Skeletal muscle tissue (tissue), 4 donors: ENCODE measurements around the gene NKAIN2. TPM values are rescaled to one million over a fixed set of nuclear protein-coding genes. Genes with fewer than 3 reads are reported as not detected.

Source experiments
- H3K27ac ChIP-seq: one replicate; pipeline ENCODE4 v1.7.0; 2013; ENCODE audit warnings: mild to moderate bottlenecking, low read depth, low read length, inconsistent platforms
- H3K27me3 ChIP-seq, 3 donors: one replicate each; pipeline ENCODE4 v1.7.0; 2013; ENCODE audit warnings: low read length in 3 of 3; ENCODE audit not compliant: control insufficient read depth in 3 of 3, insufficient read depth in 3 of 3
- H3K36me3 ChIP-seq, 3 donors: one replicate each; pipeline ENCODE4 v1.7.0; 2013; ENCODE audit warnings: low read length in 3 of 3; ENCODE audit not compliant: control insufficient read depth in 3 of 3, insufficient read depth in 3 of 3
- H3K4me1 ChIP-seq, 3 donors: one replicate each; pipeline ENCODE4 v1.7.0; 2013; ENCODE audit warnings: low read length in 3 of 3, mild to moderate bottlenecking in 3 of 3; ENCODE audit not compliant: control insufficient read depth in 3 of 3, insufficient read depth in 3 of 3
- H3K4me3 ChIP-seq, 3 donors: one replicate each; pipeline ENCODE4 v1.7.0; 2013; ENCODE audit warnings: low read length in 3 of 3
- H3K9ac ChIP-seq, 3 donors: one replicate each; pipeline ENCODE4 v1.7.0; 2013; ENCODE audit warnings: low read length in 3 of 3, mild to moderate bottlenecking in 3 of 3, moderate library complexity in 2 of 3, low read depth in 1 of 3
- H3K9me3 ChIP-seq, 3 donors: one replicate each; pipeline ENCODE4 v1.7.0; 2013; ENCODE audit warnings: low read length in 3 of 3; ENCODE audit not compliant: control insufficient read depth in 3 of 3
- total RNA-seq: library from RNA; depleted of rRNA; stranded (reverse); fragments of >200 nt; gene quantifications from one replicate; pipeline ENCODE4 v1.2.3, GENCODE V29; 2014
- donor health status: Osteomylitis.

NKAIN2 gene
- total RNA-seq, 1 donor from 2014 or later, result 3.1 TPM

- Histone ChIP-seq H3K36me3 (no peaks in the 10 kb centered on the region), H3K4me1 (no peaks in the 10 kb centered on the region), H3K27ac (no peak overlapping the region), H3K4me3 (no peak overlapping the region), H3K9ac (no peak overlapping the region), H3K9me3 (no peaks in the 10 kb centered on the region), H3K27me3 (no peaks in the 10 kb centered on the region)
These were observed 663.7 kb downstream of the NKAIN2 start for GRCh38 chr6:124467366-124467765.

- Histone ChIP-seq H3K9me3 (no peaks in the 10 kb centered on the region), H3K4me1 (no peaks in the 10 kb centered on the region), H3K4me3 (no peak overlapping the region), H3K27me3 (no peaks in the 10 kb centered on the region), H3K9ac (no peak overlapping the region), H3K36me3 (no peaks in the 10 kb centered on the region), H3K27ac (no peak overlapping the region)
These were observed 667.1 kb downstream of the NKAIN2 start for GRCh38 chr6:124470803-124471202.

GRCh38 chr6:124475176-124475575, 671.5 kb downstream of the NKAIN2 start:
- no peaks in the 10 kb centered on the region for H3K9me3 ChIP-seq
- no peaks in the 10 kb centered on the region for H3K36me3 ChIP-seq
- no peak overlapping the region for H3K9ac ChIP-seq
- H3K4me3 ChIP-seq, result no peak overlapping the region
- H3K27ac ChIP-seq, result no peak overlapping the region
- H3K27me3 ChIP-seq, result no peaks in the 10 kb centered on the region
- H3K4me1 ChIP-seq, result no peaks in the 10 kb centered on the region

- Histone ChIP-seq H3K36me3 (no peaks in the 10 kb centered on the region), H3K27me3 (no peaks in the 10 kb centered on the region), H3K9me3 (no peaks in the 10 kb centered on the region), H3K9ac (no peak overlapping the region), H3K27ac (no peak overlapping the region), H3K4me1 (no peaks in the 10 kb centered on the region), H3K4me3 (no peak overlapping the region)
These were observed 675.2 kb downstream of the NKAIN2 start for GRCh38 chr6:124478906-124479305.

- Histone ChIP-seq H3K9me3 (no peaks in the 10 kb centered on the region), H3K27ac (no peak overlapping the region), H3K4me1 (no peaks in the 10 kb centered on the region), H3K36me3 (no peaks in the 10 kb centered on the region), H3K4me3 (no peak overlapping the region), H3K27me3 (no peaks in the 10 kb centered on the region), H3K9ac (no peak overlapping the region)
These were observed 676.3 kb downstream of the NKAIN2 start for GRCh38 chr6:124479991-124480430.

- no peaks in the 10 kb centered on the region for H3K27me3 ChIP-seq
- H3K27ac ChIP-seq, result no peak overlapping the region
- no peak overlapping the region for H3K9ac ChIP-seq
- no peaks in the 10 kb centered on the region for H3K4me1 ChIP-seq
- no peaks in the 10 kb centered on the region for H3K9me3 ChIP-seq
- H3K36me3 ChIP-seq, result no peaks in the 10 kb centered on the region
- H3K4me3 ChIP-seq, result no peak overlapping the region
These were observed 678.4 kb downstream of the NKAIN2 start for GRCh38 chr6:124482071-124482491.

GRCh38 chr6:124487623-124488431, 684.2 kb downstream of the NKAIN2 start:
- Histone ChIP-seq H3K27ac (no peak overlapping the region), H3K9me3 (no peaks in the 10 kb centered on the region), H3K36me3 (no peaks in the 10 kb centered on the region), H3K9ac (no peak overlapping the region), H3K4me1 (no peaks in the 10 kb centered on the region), H3K27me3 (no peaks in the 10 kb centered on the region), H3K4me3 (no peak overlapping the region)

- Histone ChIP-seq H3K27me3 (no peaks in the 10 kb centered on the region), H3K27ac (no peak overlapping the region), H3K9me3 (no peaks in the 10 kb centered on the region), H3K9ac (no peak overlapping the region), H3K4me3 (no peak overlapping the region), H3K36me3 (no peaks in the 10 kb centered on the region), H3K4me1 (no peaks in the 10 kb centered on the region)
These were observed 686.5 kb downstream of the NKAIN2 start for GRCh38 chr6:124490122-124490521.

GRCh38 chr6:124493259-124493658, 689.6 kb downstream of the NKAIN2 start:
- no peaks in the 10 kb centered on the region for H3K36me3 ChIP-seq
- no peaks in the 10 kb centered on the region for H3K9me3 ChIP-seq
- H3K27ac ChIP-seq, result no peak overlapping the region
- H3K4me3 ChIP-seq, result no peak overlapping the region
- no peaks in the 10 kb centered on the region for H3K4me1 ChIP-seq
- no peaks in the 10 kb centered on the region for H3K27me3 ChIP-seq
- H3K9ac ChIP-seq, result no peak overlapping the region

- Histone ChIP-seq H3K27me3 (no peaks in the 10 kb centered on the region), H3K4me3 (no peak overlapping the region), H3K27ac (no peak overlapping the region), H3K9ac (no peak overlapping the region), H3K4me1 (no peaks in the 10 kb centered on the region), H3K36me3 (no peaks in the 10 kb centered on the region), H3K9me3 (no peaks in the 10 kb centered on the region)
These were observed 691.4 kb downstream of the NKAIN2 start for GRCh38 chr6:124494956-124495664.
